WTC11 (cell line): ENCODE results near the gene MAT2A. TPM values are rescaled to one million over a fixed set of nuclear protein-coding genes. Genes with fewer than 3 reads are reported as not detected.
A peak's percentile ranks its signal among the peaks of the same experiment; 100 is the strongest.

Experiments
- ATAC-seq: fragments of 200-7000 bp; cut with Tn5 transposase; 2 replicates; pipeline ENCODE4 v1.10.0; 2021; ENCODE audit warnings: mild to moderate bottlenecking, moderate library complexity
- Bru-seq: library from RNA; stranded (reverse); fragments of 400-500 nt; gene quantifications from one replicate; lab custom pipeline; 2021; lab: Mats Ljungman, UMichigan
- CTCF ChIA-PET: fragments of 300-600 bp; sonication (Branson Sonifier 250); formaldehyde crosslinking; loops from one replicate; lab custom pipeline; 2021; ENCODE audit warnings: antibody characterized with exemption; lab: Charles Lee
- POLR2A ChIA-PET: fragments of 350-600 bp; sonication (Branson Sonifier 250); formaldehyde crosslinking; loops from one replicate; lab custom pipeline; 2021; ENCODE audit warnings: antibody characterized with exemption; lab: Charles Lee
- DNase-seq: peaks from one replicate; pipeline ENCODE4 v3.0.0; 2021; ENCODE audit warnings: low spot score
- H3K27ac Mint-ChIP-seq: 2 replicates; pipeline ENCODE4 v1.8.0; 2021; ENCODE audit warnings: mixed read lengths
- H3K27me3 Mint-ChIP-seq: 2 replicates; pipeline ENCODE4 v1.8.0; 2021; ENCODE audit warnings: low read depth, mild to moderate bottlenecking, moderate library complexity, mixed read lengths
- H3K36me3 Mint-ChIP-seq: 2 replicates; pipeline ENCODE4 v1.8.0; 2021; ENCODE audit warnings: mixed read lengths
- H3K4me1 Mint-ChIP-seq: 2 replicates; pipeline ENCODE4 v1.8.0; 2022; ENCODE audit warnings: mixed read lengths
- H3K4me3 Mint-ChIP-seq: 2 replicates; pipeline ENCODE4 v1.8.0; 2021; ENCODE audit warnings: mild to moderate bottlenecking, moderate library complexity, mixed read lengths
- H3K9me3 Mint-ChIP-seq: 2 replicates; pipeline ENCODE4 v1.8.0; 2021; ENCODE audit warnings: mixed read lengths
- ATF1 ChIP-seq: sonication (generic); formaldehyde crosslinking; IDR thresholded peaks from 2 replicates; pipeline ENCODE4 v1.8.1; 2023; ENCODE audit warnings: mild to moderate bottlenecking, moderate library complexity, missing genetic modification reagents
- CREB1 ChIP-seq: sonication (generic); formaldehyde crosslinking; IDR thresholded peaks from 2 replicates; pipeline ENCODE4 v1.8.0; 2023; ENCODE audit warnings: mild to moderate bottlenecking, missing genetic modification reagents
- EMX1 ChIP-seq: fragments of 250-450 bp; sonication (Bioruptor Pico); IDR thresholded peaks from 2 replicates; pipeline ENCODE4 v1.8.0; 2021; ENCODE audit warnings: mild to moderate bottlenecking
- ETV6 ChIP-seq: sonication (generic); formaldehyde crosslinking; IDR thresholded peaks from 2 replicates; pipeline ENCODE4 v1.8.1; 2022; ENCODE audit warnings: mild to moderate bottlenecking, missing genetic modification reagents
- GTF2I ChIP-seq: fragments of 250-450 bp; sonication (Bioruptor Pico); conservative IDR thresholded peaks from 2 replicates; pipeline ENCODE4 v1.4.0; 2021; ENCODE audit warnings: mild to moderate bottlenecking
- MYBL2 ChIP-seq: sonication (generic); formaldehyde crosslinking; IDR thresholded peaks from 2 replicates; pipeline ENCODE4 v1.8.1; 2023; ENCODE audit warnings: mild to moderate bottlenecking, moderate library complexity, missing genetic modification reagents
- NR1H2 ChIP-seq: sonication (generic); formaldehyde crosslinking; IDR thresholded peaks from 2 replicates; pipeline ENCODE4 v1.9.0; 2021; ENCODE audit warnings: mild to moderate bottlenecking, moderate library complexity, missing genetic modification reagents
- NR2C2 ChIP-seq: sonication (generic); formaldehyde crosslinking; IDR thresholded peaks from 2 replicates; pipeline ENCODE4 v1.8.0; 2022; ENCODE audit warnings: mild to moderate bottlenecking, missing genetic modification reagents
- RELA ChIP-seq: sonication (generic); formaldehyde crosslinking; IDR thresholded peaks from 2 replicates; pipeline ENCODE4 v1.8.1; 2022; ENCODE audit warnings: missing genetic modification reagents, mild to moderate bottlenecking, borderline replicate concordance
- SMAD4 ChIP-seq: sonication (generic); formaldehyde crosslinking; IDR thresholded peaks from 2 replicates; pipeline ENCODE4 v1.8.0; 2022; ENCODE audit warnings: mild to moderate bottlenecking, missing genetic modification reagents
- SOX15 ChIP-seq: fragments of 250-450 bp; sonication (Bioruptor Pico); IDR thresholded peaks from 2 replicates; pipeline ENCODE4 v1.9.0; 2021; ENCODE audit warnings: mild to moderate bottlenecking
- TCF7 ChIP-seq: sonication (generic); formaldehyde crosslinking; IDR thresholded peaks from 2 replicates; pipeline ENCODE4 v1.8.0; 2022; ENCODE audit warnings: mild to moderate bottlenecking, low read depth, missing genetic modification reagents, moderate library complexity
- TEAD4 ChIP-seq: sonication (generic); formaldehyde crosslinking; IDR thresholded peaks from 2 replicates; pipeline ENCODE4 v1.8.0; 2022; ENCODE audit warnings: mild to moderate bottlenecking, missing genetic modification reagents
- long read RNA-seq, 3 experiments: library from RNA in 1 of 3; library from capped mRNA in 1 of 3; library from polyadenylated mRNA in 1 of 3; unstranded in 2 of 3; stranded (forward) in 1 of 3; transcript quantifications; one replicate each; pipeline ENCODE4 v2.0.0, GENCODE V29; 2021
- total RNA-seq: library from RNA; stranded (reverse); gene quantifications from 3 replicates; pipeline ENCODE4 v1.2.3, GENCODE V29; 2021
- TF ChIP-seq, protein P1 (sequence below): sonication (generic); formaldehyde crosslinking; IDR thresholded peaks from 2 replicates; pipeline ENCODE4 v1.8.0; 2022; ENCODE audit warnings: mild to moderate bottlenecking, missing genetic modification reagents
- TF ChIP-seq, protein P2 (sequence below): sonication (generic); formaldehyde crosslinking; conservative IDR thresholded peaks from 2 replicates; pipeline ENCODE4 v1.8.1; 2023; ENCODE audit warnings: mild to moderate bottlenecking, low read depth, missing genetic modification reagents, moderate library complexity
- TF ChIP-seq, protein P3 (sequence below): fragments of 250-450 bp; sonication (Bioruptor Pico); IDR thresholded peaks from 2 replicates; pipeline ENCODE4 v1.9.0; 2021; ENCODE audit warnings: moderate library complexity, mild to moderate bottlenecking, inconsistent platforms, borderline replicate concordance
- TF ChIP-seq, protein P4 (sequence below): fragments of 200-600 bp; IDR thresholded peaks from 2 replicates; pipeline ENCODE4 v1.8.0; 2022; ENCODE audit warnings: antibody characterized with exemption
- TF ChIP-seq, protein P5 (sequence below): fragments of 250-450 bp; sonication (Bioruptor Pico); IDR thresholded peaks from 2 replicates; pipeline ENCODE4 v2.1.2; 2022; ENCODE audit warnings: mild to moderate bottlenecking, moderate library complexity
- TF ChIP-seq, protein P6 (sequence below): fragments of 250-450 bp; sonication (Bioruptor Pico); IDR thresholded peaks from 2 replicates; pipeline ENCODE4 v1.9.0; 2021; ENCODE audit warnings: mild to moderate bottlenecking
- TF ChIP-seq, protein P7 (sequence below): sonication (generic); formaldehyde crosslinking; IDR thresholded peaks from 2 replicates; pipeline ENCODE4 v1.8.0; 2022; ENCODE audit warnings: mild to moderate bottlenecking, missing genetic modification reagents
- TF ChIP-seq, protein P8 (sequence below): sonication (generic); formaldehyde crosslinking; IDR thresholded peaks from 2 replicates; pipeline ENCODE4 v1.8.1; 2023; ENCODE audit warnings: mild to moderate bottlenecking, missing genetic modification reagents

Gene MAT2A
- total RNA-seq (208 to 222 TPM (median 208 TPM) in 3 replicates), Bru-seq, nascent RNA (percentile 100 among the genes with signal in this experiment)
- long read RNA-seq, experiment 1, transcript MAT2A-201 (9 exons, 2,819 nt): major isoform, 162 of 405 reads
- long read RNA-seq, experiment 1, partial matches to known transcripts: 148 of 405 reads
- long read RNA-seq, experiment 1, other reads (novel, unspliced or antisense): 92 of 405 reads
- long read RNA-seq, experiment 2, transcript MAT2A-201 (9 exons, 2,819 nt): major isoform, 38 of 128 reads
- long read RNA-seq, experiment 2, partial matches to known transcripts: 33 of 128 reads
- long read RNA-seq, experiment 2, other reads (novel, unspliced or antisense): 55 of 128 reads
- long read RNA-seq, experiment 3, transcript MAT2A-201 (9 exons, 2,819 nt): major isoform, 198 of 288 reads
- long read RNA-seq, experiment 3, partial matches to known transcripts: 48 of 288 reads
- long read RNA-seq, experiment 3, other reads (novel, unspliced or antisense): 42 of 288 reads

DNA sequence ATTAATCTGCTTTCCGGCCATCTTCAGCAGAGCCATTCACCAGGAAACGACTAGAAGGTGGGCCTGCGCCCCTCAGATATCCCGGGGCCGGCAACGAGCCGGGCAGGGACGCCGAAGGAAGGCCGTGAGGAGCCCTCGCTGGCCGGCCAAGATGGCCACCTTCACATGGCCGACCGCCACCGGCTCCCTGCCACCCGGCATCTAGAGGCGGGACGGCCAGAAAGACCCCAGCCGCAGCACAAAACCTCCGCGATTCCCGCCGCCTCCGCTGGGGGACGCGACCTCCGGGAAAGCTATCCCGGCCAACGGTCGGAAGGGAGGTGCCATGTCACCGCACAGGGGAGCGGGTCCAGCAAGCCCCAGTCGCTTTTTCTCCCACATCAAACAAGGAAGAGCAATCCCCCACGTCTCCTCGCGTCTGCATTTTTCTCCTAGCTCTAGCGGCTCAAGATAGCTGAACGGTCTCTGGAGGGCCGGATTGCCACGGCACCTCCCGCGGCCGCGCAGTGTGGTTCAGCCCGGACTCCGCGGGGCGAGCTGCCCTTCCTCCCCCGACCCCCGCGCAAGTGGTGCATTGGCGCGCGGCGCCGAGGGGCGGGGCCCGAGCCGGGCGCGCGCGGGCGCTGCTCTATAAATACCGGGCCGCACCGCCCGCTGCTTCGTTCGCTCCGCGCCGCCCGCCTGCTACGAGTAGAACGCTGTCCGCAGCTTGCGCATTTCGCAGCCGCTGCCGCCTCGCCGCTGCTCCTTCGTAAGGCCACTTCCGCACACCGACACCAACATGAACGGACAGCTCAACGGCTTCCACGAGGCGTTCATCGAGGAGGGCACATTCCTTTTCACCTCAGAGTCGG, at the start of gene MAT2A:
TSS of gene MAT2A (plus strand) at position 662 of the 854 bp plus-strand sequence. CDS start at position 782, 120 bp downstream.
- POLR2A ChIA-PET: interaction anchor here (0.5 to 5.7 kb wide), 35 partner anchors 10 to 469 kb away, joined by 3 to 54 read pairs (median 5); partner anchors contain the start of genes ELMOD3, GGCX, RETSAT and SH2D6
- peaks cover 50% of the 10 kb centered on the region for H3K4me1 Mint-ChIP-seq
- TF ChIP-seq MYBL2 (peak; percentile 96), ATF1 (peak; percentile 62; the same call in 1 of the 2 replicates), SMAD4 (no peak), CREB1 (CRISPR knock-in tag) (peak; percentile 73), NR2C2 (CRISPR knock-in tag) (no peak), TCF7 (CRISPR knock-in tag) (0 out of 2 replicates have a peak, but pooled peaks have one; percentile 58), TEAD4 (CRISPR knock-in tag) (peak; percentile 58), ETV6 (CRISPR knock-in tag) (no peak; the same call in 1 of the 2 replicates), RELA (0 out of 2 replicates have a peak, but pooled peaks have one; percentile 9), GTF2I (CRISPR knock-in tag) (no peak), NR1H2 (CRISPR knock-in tag) (no peak), EMX1 (CRISPR knock-in tag) (peak; percentile 71; the same call in 1 of the 2 replicates), SOX15 (CRISPR knock-in tag) (no peak)
- TF ChIP-seq, protein P1, sequence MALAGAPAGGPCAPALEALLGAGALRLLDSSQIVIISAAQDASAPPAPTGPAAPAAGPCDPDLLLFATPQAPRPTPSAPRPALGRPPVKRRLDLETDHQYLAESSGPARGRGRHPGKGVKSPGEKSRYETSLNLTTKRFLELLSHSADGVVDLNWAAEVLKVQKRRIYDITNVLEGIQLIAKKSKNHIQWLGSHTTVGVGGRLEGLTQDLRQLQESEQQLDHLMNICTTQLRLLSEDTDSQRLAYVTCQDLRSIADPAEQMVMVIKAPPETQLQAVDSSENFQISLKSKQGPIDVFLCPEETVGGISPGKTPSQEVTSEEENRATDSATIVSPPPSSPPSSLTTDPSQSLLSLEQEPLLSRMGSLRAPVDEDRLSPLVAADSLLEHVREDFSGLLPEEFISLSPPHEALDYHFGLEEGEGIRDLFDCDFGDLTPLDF (CRISPR knock-in tag): no peak
- TF ChIP-seq, protein P2, sequence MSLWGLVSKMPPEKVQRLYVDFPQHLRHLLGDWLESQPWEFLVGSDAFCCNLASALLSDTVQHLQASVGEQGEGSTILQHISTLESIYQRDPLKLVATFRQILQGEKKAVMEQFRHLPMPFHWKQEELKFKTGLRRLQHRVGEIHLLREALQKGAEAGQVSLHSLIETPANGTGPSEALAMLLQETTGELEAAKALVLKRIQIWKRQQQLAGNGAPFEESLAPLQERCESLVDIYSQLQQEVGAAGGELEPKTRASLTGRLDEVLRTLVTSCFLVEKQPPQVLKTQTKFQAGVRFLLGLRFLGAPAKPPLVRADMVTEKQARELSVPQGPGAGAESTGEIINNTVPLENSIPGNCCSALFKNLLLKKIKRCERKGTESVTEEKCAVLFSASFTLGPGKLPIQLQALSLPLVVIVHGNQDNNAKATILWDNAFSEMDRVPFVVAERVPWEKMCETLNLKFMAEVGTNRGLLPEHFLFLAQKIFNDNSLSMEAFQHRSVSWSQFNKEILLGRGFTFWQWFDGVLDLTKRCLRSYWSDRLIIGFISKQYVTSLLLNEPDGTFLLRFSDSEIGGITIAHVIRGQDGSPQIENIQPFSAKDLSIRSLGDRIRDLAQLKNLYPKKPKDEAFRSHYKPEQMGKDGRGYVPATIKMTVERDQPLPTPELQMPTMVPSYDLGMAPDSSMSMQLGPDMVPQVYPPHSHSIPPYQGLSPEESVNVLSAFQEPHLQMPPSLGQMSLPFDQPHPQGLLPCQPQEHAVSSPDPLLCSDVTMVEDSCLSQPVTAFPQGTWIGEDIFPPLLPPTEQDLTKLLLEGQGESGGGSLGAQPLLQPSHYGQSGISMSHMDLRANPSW: no peak
- TF ChIP-seq, protein P3, sequence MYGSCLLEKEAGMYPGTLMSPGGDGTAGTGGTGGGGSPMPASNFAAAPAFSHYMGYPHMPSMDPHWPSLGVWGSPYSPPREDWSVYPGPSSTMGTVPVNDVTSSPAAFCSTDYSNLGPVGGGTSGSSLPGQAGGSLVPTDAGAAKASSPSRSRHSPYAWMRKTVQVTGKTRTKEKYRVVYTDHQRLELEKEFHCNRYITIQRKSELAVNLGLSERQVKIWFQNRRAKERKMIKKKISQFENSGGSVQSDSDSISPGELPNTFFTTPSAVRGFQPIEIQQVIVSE (CRISPR knock-in tag): peak; percentile 80; the same call in 1 of the 2 replicates
- TF ChIP-seq, protein P4, sequence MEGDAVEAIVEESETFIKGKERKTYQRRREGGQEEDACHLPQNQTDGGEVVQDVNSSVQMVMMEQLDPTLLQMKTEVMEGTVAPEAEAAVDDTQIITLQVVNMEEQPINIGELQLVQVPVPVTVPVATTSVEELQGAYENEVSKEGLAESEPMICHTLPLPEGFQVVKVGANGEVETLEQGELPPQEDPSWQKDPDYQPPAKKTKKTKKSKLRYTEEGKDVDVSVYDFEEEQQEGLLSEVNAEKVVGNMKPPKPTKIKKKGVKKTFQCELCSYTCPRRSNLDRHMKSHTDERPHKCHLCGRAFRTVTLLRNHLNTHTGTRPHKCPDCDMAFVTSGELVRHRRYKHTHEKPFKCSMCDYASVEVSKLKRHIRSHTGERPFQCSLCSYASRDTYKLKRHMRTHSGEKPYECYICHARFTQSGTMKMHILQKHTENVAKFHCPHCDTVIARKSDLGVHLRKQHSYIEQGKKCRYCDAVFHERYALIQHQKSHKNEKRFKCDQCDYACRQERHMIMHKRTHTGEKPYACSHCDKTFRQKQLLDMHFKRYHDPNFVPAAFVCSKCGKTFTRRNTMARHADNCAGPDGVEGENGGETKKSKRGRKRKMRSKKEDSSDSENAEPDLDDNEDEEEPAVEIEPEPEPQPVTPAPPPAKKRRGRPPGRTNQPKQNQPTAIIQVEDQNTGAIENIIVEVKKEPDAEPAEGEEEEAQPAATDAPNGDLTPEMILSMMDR: peak; percentile 45
- TF ChIP-seq, protein P5, sequence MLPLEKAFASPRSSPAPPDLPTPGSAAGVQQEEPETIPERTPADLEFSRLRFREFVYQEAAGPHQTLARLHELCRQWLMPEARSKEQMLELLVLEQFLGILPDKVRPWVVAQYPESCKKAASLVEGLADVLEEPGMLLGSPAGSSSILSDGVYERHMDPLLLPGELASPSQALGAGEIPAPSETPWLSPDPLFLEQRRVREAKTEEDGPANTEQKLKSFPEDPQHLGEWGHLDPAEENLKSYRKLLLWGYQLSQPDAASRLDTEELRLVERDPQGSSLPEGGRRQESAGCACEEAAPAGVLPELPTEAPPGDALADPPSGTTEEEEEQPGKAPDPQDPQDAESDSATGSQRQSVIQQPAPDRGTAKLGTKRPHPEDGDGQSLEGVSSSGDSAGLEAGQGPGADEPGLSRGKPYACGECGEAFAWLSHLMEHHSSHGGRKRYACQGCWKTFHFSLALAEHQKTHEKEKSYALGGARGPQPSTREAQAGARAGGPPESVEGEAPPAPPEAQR (CRISPR knock-in tag): no peak
- TF ChIP-seq, protein P6, sequence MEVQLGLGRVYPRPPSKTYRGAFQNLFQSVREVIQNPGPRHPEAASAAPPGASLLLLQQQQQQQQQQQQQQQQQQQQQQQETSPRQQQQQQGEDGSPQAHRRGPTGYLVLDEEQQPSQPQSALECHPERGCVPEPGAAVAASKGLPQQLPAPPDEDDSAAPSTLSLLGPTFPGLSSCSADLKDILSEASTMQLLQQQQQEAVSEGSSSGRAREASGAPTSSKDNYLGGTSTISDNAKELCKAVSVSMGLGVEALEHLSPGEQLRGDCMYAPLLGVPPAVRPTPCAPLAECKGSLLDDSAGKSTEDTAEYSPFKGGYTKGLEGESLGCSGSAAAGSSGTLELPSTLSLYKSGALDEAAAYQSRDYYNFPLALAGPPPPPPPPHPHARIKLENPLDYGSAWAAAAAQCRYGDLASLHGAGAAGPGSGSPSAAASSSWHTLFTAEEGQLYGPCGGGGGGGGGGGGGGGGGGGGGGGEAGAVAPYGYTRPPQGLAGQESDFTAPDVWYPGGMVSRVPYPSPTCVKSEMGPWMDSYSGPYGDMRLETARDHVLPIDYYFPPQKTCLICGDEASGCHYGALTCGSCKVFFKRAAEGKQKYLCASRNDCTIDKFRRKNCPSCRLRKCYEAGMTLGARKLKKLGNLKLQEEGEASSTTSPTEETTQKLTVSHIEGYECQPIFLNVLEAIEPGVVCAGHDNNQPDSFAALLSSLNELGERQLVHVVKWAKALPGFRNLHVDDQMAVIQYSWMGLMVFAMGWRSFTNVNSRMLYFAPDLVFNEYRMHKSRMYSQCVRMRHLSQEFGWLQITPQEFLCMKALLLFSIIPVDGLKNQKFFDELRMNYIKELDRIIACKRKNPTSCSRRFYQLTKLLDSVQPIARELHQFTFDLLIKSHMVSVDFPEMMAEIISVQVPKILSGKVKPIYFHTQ (CRISPR knock-in tag): peak; percentile 64; the same call in 1 of the 2 replicates
- TF ChIP-seq, protein P7, sequence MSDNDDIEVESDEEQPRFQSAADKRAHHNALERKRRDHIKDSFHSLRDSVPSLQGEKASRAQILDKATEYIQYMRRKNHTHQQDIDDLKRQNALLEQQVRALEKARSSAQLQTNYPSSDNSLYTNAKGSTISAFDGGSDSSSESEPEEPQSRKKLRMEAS (CRISPR knock-in tag): peak; percentile 76
- TF ChIP-seq, protein P8, sequence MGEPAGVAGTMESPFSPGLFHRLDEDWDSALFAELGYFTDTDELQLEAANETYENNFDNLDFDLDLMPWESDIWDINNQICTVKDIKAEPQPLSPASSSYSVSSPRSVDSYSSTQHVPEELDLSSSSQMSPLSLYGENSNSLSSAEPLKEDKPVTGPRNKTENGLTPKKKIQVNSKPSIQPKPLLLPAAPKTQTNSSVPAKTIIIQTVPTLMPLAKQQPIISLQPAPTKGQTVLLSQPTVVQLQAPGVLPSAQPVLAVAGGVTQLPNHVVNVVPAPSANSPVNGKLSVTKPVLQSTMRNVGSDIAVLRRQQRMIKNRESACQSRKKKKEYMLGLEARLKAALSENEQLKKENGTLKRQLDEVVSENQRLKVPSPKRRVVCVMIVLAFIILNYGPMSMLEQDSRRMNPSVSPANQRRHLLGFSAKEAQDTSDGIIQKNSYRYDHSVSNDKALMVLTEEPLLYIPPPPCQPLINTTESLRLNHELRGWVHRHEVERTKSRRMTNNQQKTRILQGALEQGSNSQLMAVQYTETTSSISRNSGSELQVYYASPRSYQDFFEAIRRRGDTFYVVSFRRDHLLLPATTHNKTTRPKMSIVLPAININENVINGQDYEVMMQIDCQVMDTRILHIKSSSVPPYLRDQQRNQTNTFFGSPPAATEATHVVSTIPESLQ (CRISPR knock-in tag): no peak

More for the DNA sequence above, at the start of gene MAT2A:
- no peaks in the 10 kb centered on the region for H3K9me3 Mint-ChIP-seq
- ATAC-seq: peak; percentile 77
- H3K36me3 Mint-ChIP-seq: peaks cover 43% of the 10 kb centered on the region
- peak within 1 kb of the TSS; percentile 97 for H3K4me3 Mint-ChIP-seq
- peak within 1 kb of the TSS; percentile 99 for H3K27ac Mint-ChIP-seq
- no peaks in the 10 kb centered on the region for H3K27me3 Mint-ChIP-seq
- peak; percentile 98 for DNase-seq
- CTCF ChIA-PET: interaction anchor here (0.6 to 4.6 kb wide), 16 partner anchors 9 to 156 kb away, joined by 3 to 40 read pairs (median 4); partner anchors contain the start of gene SH2D6
